Stomach (tissue), 4 donors: Measurements from ENCODE around the gene STYXL1.

Experiments
- CTCF ChIP-seq, 7 experiments: fragments of 450-650 bp in 4 of 7; fragments of 200-600 bp in 3 of 7; sonication (generic) in 3 of 7; IDR thresholded peaks; one replicate each; pipeline ENCODE4 v1.5.1; 2016 to 2019; ENCODE audit warnings: antibody characterized with exemption in 7 of 7, control low read depth in 2 of 7, mild to moderate bottlenecking in 1 of 7
- EP300 ChIP-seq: sonication (generic); formaldehyde crosslinking; IDR thresholded peaks from one replicate; pipeline ENCODE4 v1.6.1; 2017; ENCODE audit warnings: antibody characterized with exemption
- POLR2A ChIP-seq, 4 donors: fragments of 450-650 bp; IDR thresholded peaks; one replicate each; pipeline ENCODE4 v1.6.1; 2016; ENCODE audit warnings: antibody characterized with exemption in 4 of 4, control low read depth in 2 of 4, mild to moderate bottlenecking in 1 of 4, moderate library complexity in 1 of 4
- POLR2AphosphoS5 ChIP-seq, 3 donors: sonication (generic); formaldehyde crosslinking; IDR thresholded peaks; one replicate each; pipeline ENCODE4 v1.6.1; 2016; ENCODE audit warnings: antibody characterized with exemption in 3 of 3

GRCh38 chr7:75955331-75955955 is 92.4 kb downstream of the STYXL1 start:
- no peak for TF ChIP-seq POLR2A (IDR thresholded peaks at IDR 0.05)
- TF ChIP-seq EP300 = no peak
- no peak for TF ChIP-seq CTCF (IDR thresholded peaks at IDR 0.05)
- TF ChIP-seq POLR2AphosphoS5 (IDR thresholded peaks at IDR 0.05) = no peak
